ENCODE measurements around the gene ATP2C1.
A peak's percentile ranks its signal among the peaks of the same experiment; 100 is the strongest.

ATP2C1 gene

DNA sequence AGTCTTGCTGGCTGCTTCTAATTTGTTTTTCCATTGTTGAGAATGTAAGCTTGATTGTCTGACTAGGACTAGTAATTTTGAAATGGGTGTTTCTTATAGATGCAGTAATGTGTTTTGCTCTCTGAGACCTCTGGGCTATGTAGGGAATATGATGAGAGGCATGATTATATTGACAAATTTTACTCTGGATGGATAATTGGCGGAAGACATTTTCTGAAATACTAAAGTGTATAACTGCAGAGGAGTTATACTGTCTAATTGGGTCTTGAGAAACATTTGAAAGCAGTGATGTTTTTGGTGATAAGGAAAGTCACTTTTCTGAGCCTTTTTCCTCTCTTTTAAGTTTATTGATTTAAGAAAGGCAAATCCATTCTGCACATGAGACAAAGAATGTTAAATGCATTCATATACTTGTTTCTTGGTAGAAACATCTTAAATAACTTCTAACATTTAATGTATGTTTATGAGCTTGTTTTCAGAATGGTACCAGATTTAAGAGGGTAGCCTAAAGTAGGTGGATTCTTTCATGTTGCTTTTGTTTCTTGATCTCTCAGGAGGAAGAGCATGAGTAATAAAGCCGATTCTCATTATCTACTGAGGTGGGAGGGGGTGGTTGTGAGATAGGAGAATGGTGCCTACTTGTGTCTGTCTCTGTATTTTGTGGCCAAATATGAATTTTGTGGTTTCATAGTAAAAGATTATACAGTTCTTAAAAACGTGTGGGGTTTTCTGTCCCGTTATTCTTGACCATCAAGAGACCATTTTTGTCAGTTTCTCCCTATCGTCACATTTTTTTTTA lies 2.0 kb downstream of the ATP2C1 start:
- DNase-seq (ENCODE audit: low read depth): peak; percentile 80

DNA sequence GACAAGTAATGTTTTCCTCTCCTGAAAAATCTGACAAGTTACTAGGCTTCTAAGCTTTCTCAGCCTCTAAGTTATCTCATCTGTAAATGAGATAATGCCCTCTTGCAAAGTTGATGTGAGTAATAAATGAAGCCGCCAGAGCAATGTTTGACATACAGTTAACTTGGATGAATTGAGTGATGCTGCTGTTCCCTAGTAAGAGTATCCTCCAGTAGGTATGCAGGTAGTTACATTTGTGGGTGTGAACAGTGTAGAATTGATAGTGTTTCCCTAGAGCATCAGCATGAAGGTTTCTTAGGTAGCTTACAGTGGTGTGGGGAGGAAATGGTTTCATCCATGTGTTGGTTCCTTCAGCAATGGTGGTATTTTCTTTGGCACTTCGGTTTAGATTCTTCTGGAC lies 3.4 kb downstream of the ATP2C1 start:
- DNase-seq (ENCODE audit: low read depth): peak; percentile 31

- no peak for DNase-seq (ENCODE audit: low read depth)
These were observed 7.1 kb downstream of the ATP2C1 start for GRCh38 chr3:130900959-130901358.

DNA sequence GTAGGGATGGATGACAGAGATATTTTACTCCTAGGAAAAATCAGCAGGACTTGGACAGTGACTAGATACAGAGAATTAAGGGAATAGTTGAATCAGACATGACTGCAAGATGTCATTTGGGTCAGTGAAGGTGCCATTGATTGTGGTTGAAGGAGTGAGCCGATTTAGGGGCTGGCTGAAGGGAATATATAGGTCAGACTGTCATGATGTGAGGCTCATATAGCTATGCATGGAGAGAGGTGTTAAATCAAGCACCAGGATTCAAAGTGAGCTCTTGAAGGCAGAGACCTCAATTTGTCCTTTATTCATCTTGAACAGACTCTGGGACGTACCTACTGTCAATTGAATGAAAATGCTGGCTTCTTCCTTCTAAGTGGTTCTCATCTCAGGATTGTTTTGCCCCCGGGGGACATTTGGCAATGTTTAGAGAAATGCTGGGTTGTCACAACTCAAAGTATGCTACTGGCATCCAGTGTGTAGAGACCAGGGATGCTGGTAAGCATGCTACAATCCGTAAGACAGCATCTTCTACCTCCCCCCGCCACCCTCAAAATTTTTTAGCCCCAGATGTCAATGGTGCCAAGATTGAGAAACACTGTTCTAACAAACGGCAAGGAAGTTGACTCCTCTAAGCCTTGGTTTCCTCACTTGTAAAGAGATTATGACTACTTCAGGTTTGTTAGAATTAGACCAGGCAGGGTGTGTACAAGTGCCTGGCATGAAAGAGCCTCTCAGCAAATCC lies 7.8 kb downstream of the ATP2C1 start:
- DNase-seq (ENCODE audit: low read depth): no peak

DNA sequence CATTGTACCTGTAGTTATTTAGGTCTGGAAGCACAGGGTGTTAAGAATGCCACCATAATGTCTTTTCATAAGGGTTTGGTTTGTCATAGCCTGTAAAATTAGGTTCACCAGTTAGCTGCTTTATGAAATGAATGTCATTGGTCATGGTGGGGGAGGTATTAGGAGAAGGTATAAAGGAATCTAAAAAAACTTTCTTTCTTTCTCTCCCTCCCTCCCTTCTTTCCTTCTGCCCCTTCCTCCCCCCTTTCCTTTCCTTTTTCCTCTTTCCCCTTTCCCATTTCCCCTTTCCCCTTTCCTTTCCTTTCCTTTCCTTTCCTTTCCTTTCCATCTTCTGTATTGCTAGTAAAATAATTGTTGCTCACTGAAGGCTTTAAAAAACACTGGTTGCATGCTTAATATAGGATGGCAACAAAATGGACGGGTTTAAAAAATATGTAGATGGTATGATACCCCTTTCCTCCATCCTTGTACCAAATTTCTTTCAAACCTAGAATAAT lies 9.6 kb downstream of the ATP2C1 start:
- no peak for DNase-seq (ENCODE audit: low read depth)

GRCh38 chr3:130904491-130904890 lies 10.6 kb downstream of the ATP2C1 start:
- DNase-seq (ENCODE audit: low read depth): no peak

- DNase-seq (ENCODE audit: low read depth): peak; percentile 64
These were observed 11.7 kb downstream of the ATP2C1 start for GRCh38 chr3:130905551-130905950.

- peak; percentile 59 for DNase-seq (ENCODE audit: low read depth)
These were observed 12.6 kb downstream of the ATP2C1 start for GRCh38 chr3:130906374-130906995.

- DNase-seq (ENCODE audit: low read depth): no peak
These were observed 13.6 kb downstream of the ATP2C1 start for GRCh38 chr3:130907500-130907899.

- DNase-seq (ENCODE audit: low read depth): no peak
These were observed 14.1 kb downstream of the ATP2C1 start for GRCh38 chr3:130907966-130908365.

DNA sequence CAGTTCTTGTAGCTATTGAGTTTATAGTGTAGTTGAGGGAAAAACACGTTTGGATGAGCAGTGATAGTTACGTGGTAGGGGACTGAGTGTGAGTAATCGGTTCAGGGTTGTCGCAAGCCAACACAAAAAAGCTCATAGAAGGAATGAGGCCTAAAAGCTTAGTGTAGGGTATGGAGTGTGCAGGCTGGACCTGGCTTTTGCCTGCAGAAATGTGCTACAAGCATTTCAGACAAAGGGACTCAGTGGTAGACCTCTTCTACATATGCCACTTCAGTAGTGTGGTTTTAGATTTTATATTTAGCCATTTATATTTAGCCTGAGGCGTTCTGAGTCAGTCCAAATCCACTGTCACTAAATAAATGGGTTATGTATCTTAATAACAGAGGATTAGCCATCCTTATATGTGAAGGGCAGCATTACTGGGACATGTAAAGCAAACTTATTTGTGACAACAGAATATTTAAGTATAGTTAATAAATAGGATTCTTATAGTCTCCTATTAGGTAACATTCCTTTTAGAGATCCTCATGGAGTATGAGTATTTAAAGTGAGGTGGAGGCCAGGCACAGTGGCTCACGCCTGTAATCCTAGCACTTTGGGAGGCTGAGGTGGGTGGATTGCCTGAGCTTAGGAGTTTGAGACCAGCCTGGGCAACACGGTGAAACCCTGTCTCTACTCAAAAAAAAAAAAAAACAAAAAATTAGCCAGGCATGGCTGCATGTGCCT lies 21.8 kb downstream of the ATP2C1 start:
- DNase-seq (ENCODE audit: low read depth): no peak

DNA sequence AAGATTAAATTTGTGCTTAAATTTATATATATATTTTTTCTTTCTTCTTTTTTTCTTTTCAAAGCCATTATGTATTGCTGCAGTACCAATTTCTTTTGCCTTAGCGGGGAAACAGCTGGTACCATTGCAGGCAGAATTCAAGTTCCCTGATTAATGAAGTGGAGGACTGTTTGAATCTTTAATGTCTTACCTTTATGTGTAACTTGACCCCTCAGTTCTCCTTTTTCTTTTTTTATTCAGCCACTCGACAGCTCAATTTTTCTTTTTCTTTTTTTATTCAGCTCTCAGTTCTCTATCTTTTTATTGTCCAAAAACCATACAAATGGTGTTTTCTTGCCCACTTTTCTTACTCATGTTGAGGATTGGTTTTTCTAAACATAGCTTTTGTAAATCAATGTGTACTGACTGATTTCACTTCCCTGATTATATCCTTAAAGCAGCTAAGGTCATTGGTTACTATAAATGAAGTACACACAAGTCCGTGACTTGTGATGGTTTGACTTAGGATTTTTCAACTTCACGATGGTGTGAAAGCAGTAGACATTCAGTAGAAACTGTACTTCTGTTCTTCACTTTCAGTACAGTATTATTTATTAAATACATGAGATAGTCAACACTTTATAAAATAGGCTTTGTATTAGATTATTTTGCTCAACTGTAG lies 22.8 kb downstream of the ATP2C1 start:
- no peak for DNase-seq (ENCODE audit: low read depth)

GRCh38 chr3:130918328-130918727 lies 24.4 kb downstream of the ATP2C1 start:
- DNase-seq (ENCODE audit: low read depth): no peak

GRCh38 chr3:130925628-130926027 lies 31.7 kb downstream of the ATP2C1 start:
- no peak for DNase-seq (ENCODE audit: low read depth)

DNA sequence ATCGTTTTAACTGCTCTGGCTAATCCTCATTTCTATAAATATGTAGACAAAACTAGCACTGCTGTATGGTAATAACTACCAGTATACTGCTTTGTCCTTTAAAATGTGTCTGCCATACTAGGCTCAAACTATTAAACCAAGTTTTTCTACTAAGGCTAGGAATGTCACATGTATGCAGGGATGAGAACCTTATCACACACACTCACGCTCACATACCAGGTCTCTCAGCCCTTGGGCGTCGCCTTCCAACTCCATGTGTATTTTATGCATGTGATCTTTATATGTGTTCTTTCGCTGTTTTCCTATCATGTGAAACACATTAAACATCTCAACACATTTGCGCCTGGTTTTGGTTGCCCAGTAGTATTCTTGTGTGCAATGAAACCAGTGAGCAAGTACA lies 32.6 kb downstream of the ATP2C1 start:
- DNase-seq (ENCODE audit: low read depth): no peak

DNA sequence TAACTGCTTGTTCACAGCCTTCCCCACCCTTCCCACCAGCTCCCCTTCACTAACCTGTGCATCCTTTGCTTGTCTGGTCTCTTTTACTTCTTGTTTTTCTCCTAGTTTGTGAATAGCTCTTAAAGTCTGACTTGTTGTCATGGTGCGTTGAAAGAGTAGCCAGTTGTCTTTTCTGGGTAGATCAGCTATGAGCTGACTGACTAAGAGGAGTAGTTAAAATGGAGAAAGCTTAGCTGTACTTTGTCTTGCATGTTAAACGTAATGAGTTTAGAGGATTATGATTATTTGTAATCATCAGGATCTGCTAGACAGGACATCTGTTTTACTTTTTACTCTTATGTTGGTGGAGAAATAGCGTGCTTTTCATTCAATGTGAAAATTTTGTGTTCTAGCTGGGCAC lies 35.9 kb downstream of the ATP2C1 start:
- no peak for DNase-seq (ENCODE audit: low read depth)

- no peak for DNase-seq (ENCODE audit: low read depth)
These were observed 39.1 kb downstream of the ATP2C1 start for GRCh38 chr3:130932979-130933378.

DNA sequence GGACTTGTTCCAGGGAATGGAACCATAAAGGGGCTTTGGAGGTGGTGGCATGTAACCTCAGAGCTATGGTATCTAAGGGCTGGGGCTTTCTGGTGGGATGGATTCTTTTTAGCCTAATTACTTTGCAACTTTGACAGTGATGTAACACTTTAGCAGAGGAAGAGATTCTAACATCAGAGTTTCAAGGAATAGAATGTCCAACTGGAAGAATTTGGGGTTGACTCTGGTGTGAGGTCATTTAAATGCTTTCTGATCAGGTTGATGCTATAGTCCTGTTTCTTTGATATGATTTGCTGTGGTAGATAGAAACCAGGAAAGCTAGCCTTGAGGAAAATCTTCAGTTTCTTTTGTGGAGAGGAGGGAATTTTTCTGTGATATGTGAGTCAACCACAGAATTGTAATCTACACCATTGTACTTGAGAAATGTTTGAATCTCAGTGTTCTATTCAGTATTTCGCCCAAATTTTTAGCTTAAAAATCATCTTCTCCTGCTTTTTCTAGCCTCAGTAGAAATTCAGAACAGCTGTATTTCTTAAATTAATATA lies 40.0 kb downstream of the ATP2C1 start:
- peak; percentile 57 for DNase-seq (ENCODE audit: low read depth)

DNA sequence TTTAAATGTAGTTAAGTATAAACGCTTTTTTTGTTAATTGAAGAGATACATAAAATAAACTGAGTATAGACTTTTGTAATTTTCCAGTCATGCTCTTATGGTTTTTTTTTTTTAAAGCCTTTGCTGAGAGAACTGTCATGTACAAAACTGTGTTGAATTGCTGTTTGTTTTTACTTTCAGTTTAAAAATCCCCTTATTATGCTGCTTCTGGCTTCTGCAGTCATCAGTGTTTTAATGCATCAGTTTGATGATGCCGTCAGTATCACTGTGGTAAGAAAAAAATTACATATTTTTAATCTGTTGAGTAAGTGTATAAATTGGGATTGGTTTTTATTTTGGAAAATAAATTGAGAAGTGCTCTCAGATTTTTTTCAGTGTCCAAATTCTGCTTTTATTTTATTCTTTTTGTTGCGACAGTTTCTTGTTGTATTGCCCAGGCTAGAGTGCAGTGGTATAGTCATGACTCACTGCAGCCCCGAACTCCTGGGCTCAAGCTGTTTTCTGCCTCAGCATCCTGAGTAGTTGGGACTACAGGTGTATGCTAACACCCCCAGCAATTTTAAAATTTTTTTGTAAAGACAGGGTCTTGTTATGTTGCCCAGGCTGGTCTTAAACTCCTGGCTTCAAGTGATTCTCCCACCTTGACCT lies 40.7 kb downstream of the ATP2C1 start:
- DNase-seq (ENCODE audit: low read depth): peak; percentile 27

DNA sequence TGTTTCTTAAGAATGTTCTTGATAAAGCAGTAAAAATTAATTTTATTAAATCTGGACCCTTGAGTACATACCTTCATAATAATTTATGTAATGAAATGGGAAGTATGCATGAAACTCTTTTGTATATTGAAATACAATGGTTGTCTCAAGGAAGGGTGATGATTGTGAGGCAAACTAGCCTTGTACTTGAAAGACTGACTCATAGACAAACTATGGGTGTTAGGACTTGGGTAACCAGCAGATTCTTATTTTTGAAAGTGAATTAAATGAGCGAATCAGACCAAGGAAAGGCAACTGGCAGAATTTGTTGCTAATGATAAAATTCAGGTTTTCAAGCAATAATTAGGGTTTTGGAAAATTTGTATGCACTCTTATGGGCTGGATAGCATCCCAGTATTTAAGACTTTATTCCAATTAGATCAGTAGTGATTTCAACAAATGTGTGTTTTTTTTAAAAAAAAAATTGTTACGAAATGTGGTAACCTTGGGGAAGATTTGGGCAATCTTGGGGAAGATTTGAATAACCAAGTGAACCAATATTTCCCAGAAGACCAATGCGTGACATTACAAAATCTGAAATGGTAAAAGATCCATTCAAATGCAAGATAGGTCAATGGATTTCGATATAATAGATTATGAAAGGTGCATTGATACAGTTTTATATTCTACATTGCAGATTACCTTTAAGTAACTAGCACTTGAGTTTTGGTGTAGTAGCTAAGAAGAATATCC lies 42.0 kb downstream of the ATP2C1 start:
- DNase-seq (ENCODE audit: low read depth): peak; percentile 85
